HepG2 (cell line): ENCODE results near the gene EPO.

Experiments
- CTCF ChIP-seq: sonication (generic); formaldehyde crosslinking; IDR thresholded peaks from 2 replicates; pipeline ENCODE4 v1.5.0; 2020; ENCODE audit warnings: mild to moderate bottlenecking, missing genetic modification reagents, moderate library complexity
- ISL2 ChIP-seq: sonication (generic); formaldehyde crosslinking; IDR thresholded peaks from 2 replicates; pipeline ENCODE4 v1.5.0; 2020; ENCODE audit warnings: missing genetic modification reagents
- RAD21 ChIP-seq: fragments of 450-650 bp; formaldehyde crosslinking; IDR thresholded peaks from 2 replicates; pipeline ENCODE4 v1.5.0; 2020; ENCODE audit warnings: mild to moderate bottlenecking
- TAF1 ChIP-seq: sonication (generic); formaldehyde crosslinking; IDR thresholded peaks from 2 replicates; pipeline ENCODE4 v1.4.0; 2020; ENCODE audit warnings: missing genetic modification reagents
- YY1 ChIP-seq: IDR thresholded peaks from 2 replicates; pipeline ENCODE4 v1.6.1; 2011; ENCODE audit warnings: low read length, low read depth, moderate library complexity, mild to moderate bottlenecking; ENCODE audit not compliant: insufficient read depth, insufficient replicate concordance
- TF ChIP-seq, protein P1 (sequence below): sonication (generic); formaldehyde crosslinking; conservative IDR thresholded peaks from 2 replicates; pipeline ENCODE4 v1.8.0; 2022; ENCODE audit warnings: missing genetic modification reagents
- TF ChIP-seq, protein P2 (sequence below): sonication (generic); formaldehyde crosslinking; IDR thresholded peaks from 2 replicates; pipeline ENCODE4 v1.5.0; 2020; ENCODE audit warnings: missing genetic modification reagents

DNA sequence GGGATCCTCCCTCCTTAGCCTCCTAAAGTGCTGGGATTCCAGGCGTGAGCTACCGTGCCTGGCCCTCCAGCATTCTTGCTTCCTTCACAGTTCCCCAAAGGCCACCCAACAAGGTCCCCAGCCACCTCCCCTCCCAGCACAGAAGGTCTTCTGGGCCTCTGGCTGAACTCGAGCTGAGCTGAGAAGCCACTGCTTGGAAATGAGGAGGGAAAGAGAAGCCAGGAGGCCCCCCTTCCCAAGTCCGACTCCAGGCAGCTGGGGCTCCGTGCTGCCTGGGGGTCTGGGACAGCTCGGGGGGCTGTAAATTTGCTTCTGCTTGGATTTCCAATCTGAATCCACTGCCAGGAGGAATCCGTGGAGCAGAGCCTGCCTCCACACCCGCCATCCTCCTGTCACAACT is 5.5 kb upstream of the EPO start:
- no peak for TF ChIP-seq ISL2 (CRISPR knock-in tag)
- TF ChIP-seq CTCF (CRISPR knock-in tag), result no peak
- TF ChIP-seq, protein P1, sequence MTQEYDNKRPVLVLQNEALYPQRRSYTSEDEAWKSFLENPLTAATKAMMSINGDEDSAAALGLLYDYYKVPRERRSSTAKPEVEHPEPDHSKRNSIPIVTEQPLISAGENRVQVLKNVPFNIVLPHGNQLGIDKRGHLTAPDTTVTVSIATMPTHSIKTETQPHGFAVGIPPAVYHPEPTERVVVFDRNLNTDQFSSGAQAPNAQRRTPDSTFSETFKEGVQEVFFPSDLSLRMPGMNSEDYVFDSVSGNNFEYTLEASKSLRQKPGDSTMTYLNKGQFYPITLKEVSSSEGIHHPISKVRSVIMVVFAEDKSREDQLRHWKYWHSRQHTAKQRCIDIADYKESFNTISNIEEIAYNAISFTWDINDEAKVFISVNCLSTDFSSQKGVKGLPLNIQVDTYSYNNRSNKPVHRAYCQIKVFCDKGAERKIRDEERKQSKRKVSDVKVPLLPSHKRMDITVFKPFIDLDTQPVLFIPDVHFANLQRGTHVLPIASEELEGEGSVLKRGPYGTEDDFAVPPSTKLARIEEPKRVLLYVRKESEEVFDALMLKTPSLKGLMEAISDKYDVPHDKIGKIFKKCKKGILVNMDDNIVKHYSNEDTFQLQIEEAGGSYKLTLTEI (CRISPR knock-in tag), result no peak
- no peak for TF ChIP-seq TAF1
- no peak for TF ChIP-seq YY1
- TF ChIP-seq RAD21 (CRISPR knock-in tag), result no peak
- TF ChIP-seq, protein P2, sequence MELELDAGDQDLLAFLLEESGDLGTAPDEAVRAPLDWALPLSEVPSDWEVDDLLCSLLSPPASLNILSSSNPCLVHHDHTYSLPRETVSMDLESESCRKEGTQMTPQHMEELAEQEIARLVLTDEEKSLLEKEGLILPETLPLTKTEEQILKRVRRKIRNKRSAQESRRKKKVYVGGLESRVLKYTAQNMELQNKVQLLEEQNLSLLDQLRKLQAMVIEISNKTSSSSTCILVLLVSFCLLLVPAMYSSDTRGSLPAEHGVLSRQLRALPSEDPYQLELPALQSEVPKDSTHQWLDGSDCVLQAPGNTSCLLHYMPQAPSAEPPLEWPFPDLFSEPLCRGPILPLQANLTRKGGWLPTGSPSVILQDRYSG (CRISPR knock-in tag), result no peak
